ENCODE results near the gene GJB3. TPM values are rescaled to one million over a fixed set of nuclear protein-coding genes. Genes with fewer than 3 reads are reported as not detected.

The GJB3 gene
- total RNA-seq, 6 donors from 2014 or later = 0.29 to 3.3 (median 1.4) TPM; not detected in 2

DNA sequence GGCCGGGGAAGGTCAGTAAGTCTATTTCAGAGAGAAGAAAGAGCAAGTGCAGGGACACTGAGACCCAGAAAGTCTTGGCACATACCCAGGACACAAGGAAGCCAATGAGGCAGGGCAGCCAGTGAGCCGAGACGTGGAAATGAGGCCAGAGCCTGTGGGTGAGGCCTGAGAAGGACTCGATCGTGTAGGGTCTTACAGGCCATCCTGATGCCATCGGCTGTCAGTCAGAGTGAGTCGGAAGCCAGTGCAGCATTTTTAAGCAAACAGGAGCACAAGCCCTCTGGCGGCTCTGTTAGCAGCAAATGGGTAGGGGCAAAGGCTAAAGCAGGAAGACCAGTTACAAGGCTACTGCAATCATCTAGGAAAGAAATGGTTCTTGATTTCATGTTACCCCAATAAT is 6.1 kb upstream of the GJB3 start:
- H3K4me1 ChIP-seq = no peaks in the 10 kb centered on the region
- H3K9me3 ChIP-seq = no peaks in the 10 kb centered on the region
- WGBS, 2 donors = 60 to 69% methylated on average over 8 of the region's 8 CpGs
- ATAC-seq (ENCODE audit: low FRiP score in 2 of 2) (no peak), DNase-seq (no peak)
- no peak overlapping the region for H3K27ac ChIP-seq
- H3K36me3 ChIP-seq = no peaks in the 10 kb centered on the region
- no peak overlapping the region for H3K4me3 ChIP-seq
- no peak for TF ChIP-seq POLR2A (IDR thresholded peaks at IDR 0.05)
- TF ChIP-seq EP300 (IDR thresholded peaks at IDR 0.05) = no peak
- no peak for TF ChIP-seq POLR2AphosphoS5 (IDR thresholded peaks at IDR 0.05)
- TF ChIP-seq CTCF (IDR thresholded peaks at IDR 0.05) = no peak
- H3K27me3 ChIP-seq = no peaks in the 10 kb centered on the region

DNA sequence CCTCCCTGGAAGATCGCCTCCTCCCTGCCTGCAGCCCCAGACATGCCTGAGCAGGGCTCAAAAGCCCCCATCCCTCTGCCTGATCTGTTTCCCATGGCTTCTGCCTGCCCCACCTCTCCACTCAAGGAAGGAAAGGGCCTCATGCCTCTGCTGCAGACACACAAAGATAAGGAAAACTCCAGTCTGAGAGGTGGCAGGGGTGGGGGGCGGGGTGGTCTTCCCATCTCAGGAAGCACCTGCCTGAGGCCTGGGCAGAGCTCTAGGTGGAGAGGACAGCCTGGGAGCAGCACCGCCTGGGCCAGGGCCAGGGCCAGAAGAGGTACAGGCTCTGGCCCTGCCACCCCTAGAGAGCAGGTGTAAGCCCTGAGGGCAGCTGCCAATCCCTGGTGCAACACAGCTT is 4.1 kb upstream of the GJB3 start:
- TF ChIP-seq CTCF (IDR thresholded peaks at IDR 0.05) = no peak
- no peaks in the 10 kb centered on the region for H3K9me3 ChIP-seq
- ATAC-seq (ENCODE audit: low FRiP score in 2 of 2) = no peak
- peaks cover 0 to 10% (median 5%) of the 10 kb centered on the region in 4 donors for H3K27me3 ChIP-seq
- no peak for DNase-seq
- H3K27ac ChIP-seq = no peak overlapping the region
- no peaks in the 10 kb centered on the region for H3K36me3 ChIP-seq
- peaks cover 11 to 13% (median 12%) of the 10 kb centered on the region in 4 donors for H3K4me1 ChIP-seq
- H3K4me3 ChIP-seq = no peak overlapping the region
- WGBS, 2 donors = 58 to 60% methylated on average over 2 to 3 of the region's 3 CpGs

- Histone ChIP-seq H3K27me3 (peaks cover 0 to 15% (median 7%) of the 10 kb centered on the region in 4 donors), H3K36me3 (no peaks in the 10 kb centered on the region), H3K4me3 (no peak overlapping the region), H3K27ac (no peak overlapping the region), H3K4me1 (peaks cover 12 to 17% (median 14%) of the 10 kb centered on the region in 4 donors), H3K9me3 (no peaks in the 10 kb centered on the region)
- ATAC-seq (ENCODE audit: low FRiP score in 2 of 2) (no peak), DNase-seq (no peak)
- WGBS, 2 donors = 41 to 65% methylated on average over 8 to 10 of the region's 10 CpGs
- no peak for TF ChIP-seq POLR2A (IDR thresholded peaks at IDR 0.05)
- TF ChIP-seq CTCF (IDR thresholded peaks at IDR 0.05) = no peak
- no peak for TF ChIP-seq POLR2AphosphoS5 (IDR thresholded peaks at IDR 0.05)
- no peak for TF ChIP-seq EP300 (IDR thresholded peaks at IDR 0.05)
Observed at GRCh38 chr1:34777519-34778321, 3.3 kb upstream of the GJB3 start.

GRCh38 chr1:34778381-34778780 is 2.6 kb upstream of the GJB3 start:
- WGBS, 2 donors = 69 to 75% methylated on average over 6 of the region's 6 CpGs
- Histone ChIP-seq H3K9me3 (no peaks in the 10 kb centered on the region), H3K27me3 (peaks cover 0 to 18% (median 7%) of the 10 kb centered on the region in 4 donors), H3K4me3 (no peak overlapping the region), H3K36me3 (no peaks in the 10 kb centered on the region), H3K27ac (no peak overlapping the region), H3K4me1 (peaks cover 12 to 17% (median 14%) of the 10 kb centered on the region in 4 donors)
- DNase-seq (no peak), ATAC-seq (ENCODE audit: low FRiP score in 2 of 2) (no peak)
- no peak for TF ChIP-seq POLR2AphosphoS5 (IDR thresholded peaks at IDR 0.05)
- TF ChIP-seq CTCF (IDR thresholded peaks at IDR 0.05) = no peak
- no peak for TF ChIP-seq EP300 (IDR thresholded peaks at IDR 0.05)
- no peak for TF ChIP-seq POLR2A (IDR thresholded peaks at IDR 0.05)

DNA sequence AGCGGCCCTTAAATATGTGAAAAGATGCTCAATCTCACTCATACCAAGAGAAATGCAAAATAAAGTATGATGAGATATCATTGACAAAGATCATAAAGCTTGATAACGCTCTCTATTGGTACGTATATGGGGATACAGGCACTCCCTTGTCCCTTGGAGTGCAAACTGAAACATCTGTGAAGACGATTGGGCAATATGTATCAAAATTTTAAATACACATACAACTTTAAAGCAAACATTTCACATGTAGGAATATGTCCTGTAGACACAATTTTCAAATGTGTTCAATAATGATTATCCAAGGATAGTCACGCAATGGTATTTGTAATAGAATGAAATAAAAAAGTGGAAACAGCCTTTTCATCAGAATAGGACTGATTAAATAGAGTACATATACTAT is 2.0 kb upstream of the GJB3 start:
- Histone ChIP-seq H3K4me3 (no peak overlapping the region), H3K4me1 (peaks cover 12 to 17% (median 14%) of the 10 kb centered on the region in 4 donors), H3K27ac (no peak overlapping the region), H3K36me3 (no peaks in the 10 kb centered on the region), H3K27me3 (peaks cover 0 to 18% (median 7%) of the 10 kb centered on the region in 4 donors), H3K9me3 (no peaks in the 10 kb centered on the region)
- DNase-seq (no peak), ATAC-seq (ENCODE audit: low FRiP score in 2 of 2) (no peak)
- 62 to 90% methylated on average over 5 of the region's 5 CpGs for WGBS, 2 donors
- TF ChIP-seq EP300 (IDR thresholded peaks at IDR 0.05) (no peak), POLR2AphosphoS5 (IDR thresholded peaks at IDR 0.05) (no peak), CTCF (IDR thresholded peaks at IDR 0.05) (no peak), POLR2A (IDR thresholded peaks at IDR 0.05) (no peak)

All from upper lobe of left lung (tissue), 6 donors.